Measurements from ENCODE around the gene PCDHGA10.
"Not testable (repeated sequence)": the region's sequence is repeated elsewhere in the genome, so short reads cannot be mapped to it uniquely, and the experiment has no call there.

PCDHGA10 gene

DNA sequence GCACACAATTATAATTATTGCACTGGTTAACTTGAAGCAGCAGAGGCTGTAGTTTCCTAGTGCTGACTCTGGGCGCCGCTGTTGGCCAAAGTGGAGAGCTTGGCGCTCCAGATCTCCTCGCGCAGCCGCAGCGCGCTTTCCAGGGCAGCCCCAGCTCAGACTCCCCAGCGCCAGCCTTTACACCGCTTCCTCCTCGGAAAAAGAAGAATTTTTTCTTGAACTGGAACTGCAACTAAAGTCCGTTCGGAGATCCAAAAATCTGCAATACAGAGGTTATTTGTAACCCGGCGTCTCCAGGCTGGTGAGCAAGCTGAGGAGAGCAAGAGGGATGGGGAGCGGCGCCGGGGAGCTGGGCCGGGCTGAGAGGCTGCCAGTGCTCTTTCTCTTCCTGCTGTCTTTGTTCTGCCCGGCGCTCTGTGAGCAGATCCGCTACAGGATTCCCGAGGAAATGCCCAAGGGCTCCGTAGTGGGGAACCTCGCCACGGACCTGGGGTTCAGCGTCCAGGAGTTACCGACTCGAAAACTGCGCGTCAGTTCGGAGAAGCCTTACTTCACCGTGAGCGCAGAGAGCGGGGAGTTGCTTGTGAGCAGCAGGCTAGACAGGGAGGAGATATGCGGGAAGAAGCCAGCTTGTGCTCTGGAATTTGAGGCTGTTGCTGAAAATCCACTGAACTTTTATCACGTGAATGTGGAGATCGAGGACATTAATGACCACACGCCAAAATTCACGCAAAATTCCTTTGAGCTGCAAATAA lies 25.1 kb upstream of the PCDHGA10 start, which contains the start of gene PCDHGB4:
TSS of gene PCDHGB4 (plus strand) at position 142 of the 755 bp plus-strand sequence. CDS start at position 329, 187 bp downstream.
- peak; percentile 48 for DNase-seq (ENCODE audit: low read depth)
- H3K4me3 ChIP-seq (ENCODE audit: low read length) = peak within 1 kb of the TSS; percentile 35
- TF ChIP-seq, protein P1, sequence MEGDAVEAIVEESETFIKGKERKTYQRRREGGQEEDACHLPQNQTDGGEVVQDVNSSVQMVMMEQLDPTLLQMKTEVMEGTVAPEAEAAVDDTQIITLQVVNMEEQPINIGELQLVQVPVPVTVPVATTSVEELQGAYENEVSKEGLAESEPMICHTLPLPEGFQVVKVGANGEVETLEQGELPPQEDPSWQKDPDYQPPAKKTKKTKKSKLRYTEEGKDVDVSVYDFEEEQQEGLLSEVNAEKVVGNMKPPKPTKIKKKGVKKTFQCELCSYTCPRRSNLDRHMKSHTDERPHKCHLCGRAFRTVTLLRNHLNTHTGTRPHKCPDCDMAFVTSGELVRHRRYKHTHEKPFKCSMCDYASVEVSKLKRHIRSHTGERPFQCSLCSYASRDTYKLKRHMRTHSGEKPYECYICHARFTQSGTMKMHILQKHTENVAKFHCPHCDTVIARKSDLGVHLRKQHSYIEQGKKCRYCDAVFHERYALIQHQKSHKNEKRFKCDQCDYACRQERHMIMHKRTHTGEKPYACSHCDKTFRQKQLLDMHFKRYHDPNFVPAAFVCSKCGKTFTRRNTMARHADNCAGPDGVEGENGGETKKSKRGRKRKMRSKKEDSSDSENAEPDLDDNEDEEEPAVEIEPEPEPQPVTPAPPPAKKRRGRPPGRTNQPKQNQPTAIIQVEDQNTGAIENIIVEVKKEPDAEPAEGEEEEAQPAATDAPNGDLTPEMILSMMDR (IDR thresholded peaks at IDR 0.05; ENCODE audit: insufficient read depth, low read depth, low read length, missing control alignments) = peak; percentile 59

DNA sequence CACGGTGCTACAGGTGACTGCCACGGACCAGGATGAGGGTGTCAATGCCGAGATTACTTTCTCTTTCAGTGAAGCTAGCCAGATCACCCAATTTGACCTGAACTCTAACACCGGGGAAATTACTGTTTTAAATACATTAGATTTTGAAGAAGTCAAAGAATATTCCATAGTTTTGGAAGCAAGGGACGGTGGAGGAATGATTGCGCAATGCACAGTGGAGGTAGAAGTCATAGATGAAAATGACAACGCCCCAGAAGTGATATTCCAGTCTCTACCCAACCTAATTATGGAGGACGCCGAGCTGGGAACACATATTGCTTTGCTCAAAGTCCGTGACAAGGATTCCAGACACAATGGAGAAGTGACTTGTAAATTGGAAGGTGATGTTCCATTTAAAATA lies 24.1 kb upstream of the PCDHGA10 start:
- TF ChIP-seq, protein P1 (IDR thresholded peaks at IDR 0.05; ENCODE audit: insufficient read depth, low read depth, low read length, missing control alignments) = no peak
- DNase-seq (ENCODE audit: low read depth) = no peak
- H3K4me3 ChIP-seq (ENCODE audit: low read length) = no peak overlapping the region

DNA sequence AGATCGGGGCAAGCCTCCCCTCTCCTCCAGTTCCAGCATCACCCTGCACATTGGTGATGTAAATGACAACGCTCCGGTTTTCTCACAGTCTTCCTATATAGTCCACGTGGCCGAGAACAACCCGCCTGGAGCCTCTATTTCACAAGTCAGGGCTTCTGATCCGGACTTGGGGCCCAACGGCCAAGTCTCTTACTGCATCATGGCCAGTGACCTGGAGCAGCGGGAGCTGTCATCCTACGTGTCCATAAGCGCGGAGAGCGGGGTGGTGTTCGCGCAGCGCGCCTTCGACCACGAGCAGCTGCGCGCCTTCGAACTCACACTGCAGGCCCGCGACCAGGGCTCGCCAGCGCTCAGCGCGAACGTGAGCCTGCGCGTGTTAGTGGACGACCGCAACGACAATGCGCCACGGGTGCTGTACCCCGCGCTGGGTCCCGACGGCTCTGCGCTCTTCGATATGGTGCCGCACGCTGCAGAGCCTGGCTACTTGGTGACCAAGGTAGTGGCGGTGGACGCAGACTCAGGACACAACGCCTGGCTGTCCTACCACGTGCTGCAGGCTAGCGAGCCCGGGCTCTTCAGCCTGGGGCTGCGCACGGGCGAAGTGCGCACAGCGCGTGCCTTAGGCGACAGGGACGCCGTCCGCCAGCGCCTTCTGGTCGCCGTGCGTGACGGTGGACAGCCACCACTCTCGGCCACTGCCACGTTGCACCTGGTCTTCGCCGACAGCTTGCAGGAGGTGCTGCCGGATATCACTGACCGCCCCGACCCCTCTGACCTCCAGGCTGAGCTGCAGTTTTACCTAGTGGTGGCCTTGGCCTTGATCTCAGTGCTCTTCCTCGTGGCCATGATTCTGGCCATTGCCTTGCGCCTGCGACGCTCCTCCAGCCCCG lies 23.4 kb upstream of the PCDHGA10 start:
- H3K4me3 ChIP-seq (ENCODE audit: low read length) = no peak overlapping the region
- no peak for DNase-seq (ENCODE audit: low read depth)
- TF ChIP-seq, protein P1 (IDR thresholded peaks at IDR 0.05; ENCODE audit: insufficient read depth, low read depth, low read length, missing control alignments) = no peak

DNA sequence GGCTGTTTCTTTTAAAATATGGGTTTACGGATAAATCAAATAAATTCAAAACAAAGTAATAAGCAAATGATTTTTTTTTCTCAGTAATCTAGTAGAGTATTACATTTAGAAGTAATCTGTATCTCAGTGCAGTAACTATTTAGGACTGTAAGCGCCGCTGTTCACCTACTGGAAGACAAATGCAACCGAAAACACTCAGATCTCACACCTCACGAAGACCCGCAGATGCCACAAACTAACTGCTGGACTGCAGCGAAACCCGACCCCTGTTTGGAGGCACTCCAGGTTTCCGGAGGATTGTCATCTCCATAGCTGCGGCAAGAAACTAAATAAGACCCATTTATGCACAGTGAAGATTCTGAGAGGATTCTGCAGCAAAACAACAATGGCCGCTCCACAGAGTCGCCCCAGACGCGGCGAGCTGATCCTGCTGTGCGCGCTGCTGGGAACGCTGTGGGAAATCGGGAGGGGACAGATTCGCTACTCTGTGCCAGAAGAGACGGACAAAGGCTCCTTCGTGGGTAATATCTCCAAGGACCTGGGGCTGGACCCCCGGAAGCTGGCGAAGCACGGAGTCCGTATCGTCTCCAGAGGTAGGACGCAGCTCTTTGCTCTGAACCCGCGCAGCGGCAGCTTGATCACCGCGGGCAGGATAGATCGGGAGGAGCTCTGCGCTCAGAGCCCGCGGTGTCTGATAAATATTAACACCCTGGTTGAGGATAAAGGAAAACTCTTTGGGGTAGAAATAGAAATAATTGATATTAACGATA lies 20.2 kb upstream of the PCDHGA10 start, which contains the start of gene PCDHGA8:
TSS of gene PCDHGA8 (plus strand) at position 205 of the 770 bp plus-strand sequence. CDS start at position 386, 181 bp downstream.
- TF ChIP-seq, protein P1 (IDR thresholded peaks at IDR 0.05; ENCODE audit: insufficient read depth, low read depth, low read length, missing control alignments) = no peak
- no peak for DNase-seq (ENCODE audit: low read depth)
- H3K4me3 ChIP-seq (ENCODE audit: low read length) = no peak within 1 kb of the TSS

DNA sequence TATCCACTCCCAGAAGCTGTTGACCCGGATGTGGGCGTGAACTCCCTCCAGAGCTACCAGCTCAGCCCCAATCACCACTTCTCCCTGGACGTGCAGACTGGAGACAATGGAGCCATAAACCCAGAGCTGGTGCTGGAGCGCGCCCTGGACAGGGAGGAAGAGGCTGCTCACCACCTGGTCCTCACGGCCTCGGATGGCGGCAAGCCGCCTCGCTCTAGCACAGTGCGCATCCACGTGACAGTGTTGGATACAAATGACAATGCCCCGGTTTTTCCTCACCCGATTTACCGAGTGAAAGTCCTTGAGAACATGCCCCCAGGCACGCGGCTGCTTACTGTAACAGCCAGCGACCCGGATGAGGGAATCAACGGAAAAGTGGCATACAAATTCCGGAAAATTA lies 19.5 kb upstream of the PCDHGA10 start:
- DNase-seq (ENCODE audit: low read depth) = no peak
- H3K4me3 ChIP-seq (ENCODE audit: low read length) = no peak overlapping the region
- TF ChIP-seq, protein P1 (IDR thresholded peaks at IDR 0.05; ENCODE audit: insufficient read depth, low read depth, low read length, missing control alignments) = no peak

DNA sequence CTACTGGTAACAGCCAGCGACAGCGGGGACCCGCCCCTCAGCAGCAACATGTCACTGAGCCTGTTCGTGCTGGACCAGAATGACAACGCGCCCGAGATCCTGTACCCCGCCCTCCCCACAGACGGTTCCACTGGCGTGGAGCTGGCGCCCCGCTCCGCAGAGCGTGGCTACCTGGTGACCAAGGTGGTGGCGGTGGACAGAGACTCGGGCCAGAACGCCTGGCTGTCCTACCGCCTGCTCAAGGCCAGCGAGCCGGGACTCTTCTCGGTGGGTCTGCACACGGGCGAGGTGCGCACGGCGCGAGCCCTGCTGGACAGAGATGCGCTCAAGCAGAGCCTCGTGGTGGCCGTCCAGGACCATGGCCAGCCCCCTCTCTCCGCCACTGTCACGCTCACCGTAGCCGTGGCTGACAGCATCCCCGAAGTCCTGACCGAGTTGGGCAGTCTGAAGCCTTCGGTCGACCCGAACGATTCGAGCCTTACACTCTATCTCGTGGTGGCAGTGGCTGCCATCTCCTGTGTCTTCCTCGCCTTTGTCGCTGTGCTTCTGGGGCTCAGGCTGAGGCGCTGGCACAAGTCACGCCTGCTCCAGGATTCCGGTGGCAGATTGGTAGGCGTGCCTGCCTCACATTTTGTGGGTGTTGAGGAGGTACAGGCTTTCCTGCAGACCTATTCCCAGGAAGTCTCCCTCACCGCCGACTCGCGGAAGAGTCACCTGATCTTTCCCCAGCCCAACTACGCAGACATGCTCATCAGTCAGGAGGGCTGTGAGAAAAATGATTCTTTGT lies 18.2 kb upstream of the PCDHGA10 start:
- DNase-seq (ENCODE audit: low read depth); H3K4me3 ChIP-seq (ENCODE audit: low read length): not testable (repeated sequence)
